Muscle layer of colon (tissue), 2 donors: ENCODE results near the gene DRAM2.
A peak's percentile ranks its signal among the peaks of the same experiment; 100 is the strongest.

ENCODE experiments used
- H3K27ac ChIP-seq: one replicate; pipeline ENCODE4 v1.7.0; 2013; ENCODE audit warnings: low read depth, mild to moderate bottlenecking, low read length, moderate library complexity
- H3K27me3 ChIP-seq, 2 donors: one replicate each; pipeline ENCODE4 v1.7.0; 2013; ENCODE audit warnings: low read length in 2 of 2, mild to moderate bottlenecking in 2 of 2; ENCODE audit not compliant: insufficient read depth in 2 of 2, control insufficient read depth in 1 of 2
- H3K36me3 ChIP-seq: one replicate; pipeline ENCODE4 v1.7.0; 2013; ENCODE audit warnings: mild to moderate bottlenecking, low read length; ENCODE audit not compliant: insufficient read depth
- H3K4me1 ChIP-seq: one replicate; pipeline ENCODE4 v1.7.0; 2013; ENCODE audit warnings: mild to moderate bottlenecking, low read length; ENCODE audit not compliant: insufficient read depth
- H3K4me3 ChIP-seq, 2 donors: one replicate each; pipeline ENCODE4 v1.7.0; 2013; ENCODE audit warnings: low read length in 2 of 2, low read depth in 1 of 2, mild to moderate bottlenecking in 1 of 2, moderate library complexity in 1 of 2
- H3K9ac ChIP-seq: one replicate; pipeline ENCODE4 v1.7.0; 2013; ENCODE audit warnings: low read length
- H3K9me3 ChIP-seq: one replicate; pipeline ENCODE4 v1.7.0; 2013; ENCODE audit warnings: mild to moderate bottlenecking, low read length
- donor health status: abdominal sarcoma.
- donor health status: Adenocarcinoma of cecum.

The DRAM2 gene

DNA sequence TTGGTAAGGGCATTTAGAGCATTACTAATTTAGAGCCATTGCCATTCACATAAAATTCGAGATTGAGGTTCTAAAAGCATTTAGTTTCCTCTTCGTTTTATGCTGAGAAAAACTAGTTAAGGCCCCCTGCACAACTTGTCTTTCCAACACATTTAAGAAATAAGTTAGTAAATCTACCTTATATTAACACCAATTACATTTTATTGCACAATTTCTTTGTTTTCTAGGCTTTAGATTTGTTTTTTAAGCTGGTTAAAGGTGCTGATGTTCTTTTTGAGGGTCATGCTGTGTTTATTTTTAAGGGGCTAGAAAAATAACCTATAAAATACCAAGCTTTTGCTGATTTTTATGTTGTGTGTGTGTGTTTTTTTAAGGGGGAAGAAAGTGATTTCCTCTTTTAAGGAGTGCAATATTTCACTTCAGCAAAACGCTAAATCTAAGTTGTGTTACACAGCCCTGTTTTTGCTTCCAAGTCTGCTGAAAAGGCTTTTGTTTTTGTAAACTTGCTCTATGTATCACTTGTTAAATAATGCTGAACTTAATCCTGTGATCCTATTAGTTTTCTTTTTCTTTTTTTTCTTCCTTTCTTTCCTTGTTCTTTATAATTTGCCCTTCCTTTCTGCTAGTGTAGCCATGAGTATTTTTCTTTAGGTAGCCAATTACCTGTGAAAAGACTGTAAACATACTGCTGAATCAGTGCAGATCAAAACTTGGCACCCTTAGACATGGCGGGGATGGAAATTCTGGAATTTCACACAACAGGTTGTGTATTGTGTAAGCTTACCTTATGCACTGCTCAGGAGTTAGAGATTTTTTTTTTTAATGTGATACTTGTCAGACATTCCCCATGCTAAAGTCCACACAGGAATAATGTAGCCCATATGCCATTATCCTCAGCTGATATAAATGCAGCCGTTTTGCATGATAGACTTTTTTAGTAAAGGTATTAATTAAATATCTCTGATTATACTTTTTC is 1.6 kb upstream of the DRAM2 start:
- H3K36me3 ChIP-seq, result no peaks in the 10 kb centered on the region
- no peak overlapping the region for H3K27ac ChIP-seq
- H3K9ac ChIP-seq, result peak overlapping the region; percentile 62

DNA sequence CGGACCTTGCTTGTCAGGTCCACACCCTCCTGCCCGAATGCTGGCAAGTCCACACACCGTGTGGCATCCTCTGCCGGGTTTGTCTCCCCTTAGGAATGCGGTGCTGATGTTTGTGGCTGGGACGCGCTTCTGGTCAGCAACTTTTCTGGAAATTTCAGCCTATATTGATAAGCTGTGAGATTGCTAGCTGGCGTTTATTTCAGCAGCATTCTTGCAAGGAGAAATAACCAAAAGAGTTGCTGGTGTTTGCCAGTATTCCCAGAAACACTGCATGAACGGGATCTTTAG is 731 bp upstream of the DRAM2 start:
- Histone ChIP-seq H3K4me3 (peak overlapping the region; percentile 78 to 95), H3K4me1 (peaks cover 15% of the 10 kb centered on the region), H3K9me3 (no peaks in the 10 kb centered on the region), H3K9ac (peak overlapping the region; percentile 62), H3K36me3 (no peaks in the 10 kb centered on the region), H3K27me3 (no peaks in the 10 kb centered on the region), H3K27ac (peak overlapping the region; percentile 93)

More for the DNA sequence above, 1.6 kb upstream of the DRAM2 start:
- Histone ChIP-seq H3K4me1 (peaks cover 15% of the 10 kb centered on the region), H3K4me3 (peak overlapping the region; percentile 78 to 95), H3K9me3 (no peaks in the 10 kb centered on the region), H3K27me3 (no peaks in the 10 kb centered on the region)

DNA sequence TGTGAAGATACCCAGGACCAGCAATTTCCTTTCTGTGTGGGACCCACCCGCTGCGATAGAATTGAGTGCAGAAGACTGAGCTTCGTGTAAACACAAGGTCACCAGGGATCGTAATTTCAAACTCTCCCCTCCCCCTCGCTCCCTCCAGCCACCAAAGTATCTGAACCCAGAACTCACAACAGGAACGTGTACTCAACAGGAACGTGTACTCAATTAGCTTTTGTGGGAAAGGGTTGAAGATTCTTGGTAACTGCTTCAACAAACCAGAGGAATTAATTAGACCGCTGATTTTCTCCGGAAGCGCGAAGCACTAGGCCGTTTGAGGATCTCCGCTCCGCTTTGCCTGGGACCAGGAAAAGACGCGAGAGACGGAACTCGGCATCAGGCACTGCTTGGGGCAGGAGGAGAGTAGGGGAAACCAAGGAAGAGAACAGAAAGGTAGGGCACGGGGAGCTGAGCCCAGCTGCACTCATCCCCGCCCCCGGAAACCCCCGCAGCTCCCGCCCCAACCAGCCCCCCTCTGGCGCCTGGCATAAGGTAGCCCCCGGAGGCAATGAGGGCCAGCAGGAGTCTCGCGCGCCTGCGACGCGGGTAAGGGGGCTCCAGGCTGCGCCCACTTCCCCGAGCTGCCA is 453 bp downstream of the DRAM2 start:
- H3K9me3 ChIP-seq, result no peaks in the 10 kb centered on the region
- H3K4me3 ChIP-seq, result peak overlapping the region; percentile 78 to 95
- peak overlapping the region; percentile 93 for H3K27ac ChIP-seq
- peaks cover 15% of the 10 kb centered on the region for H3K4me1 ChIP-seq
- H3K9ac ChIP-seq, result peak overlapping the region; percentile 62
- H3K36me3 ChIP-seq, result peaks cover 5% of the 10 kb centered on the region
- H3K27me3 ChIP-seq, result no peaks in the 10 kb centered on the region

DNA sequence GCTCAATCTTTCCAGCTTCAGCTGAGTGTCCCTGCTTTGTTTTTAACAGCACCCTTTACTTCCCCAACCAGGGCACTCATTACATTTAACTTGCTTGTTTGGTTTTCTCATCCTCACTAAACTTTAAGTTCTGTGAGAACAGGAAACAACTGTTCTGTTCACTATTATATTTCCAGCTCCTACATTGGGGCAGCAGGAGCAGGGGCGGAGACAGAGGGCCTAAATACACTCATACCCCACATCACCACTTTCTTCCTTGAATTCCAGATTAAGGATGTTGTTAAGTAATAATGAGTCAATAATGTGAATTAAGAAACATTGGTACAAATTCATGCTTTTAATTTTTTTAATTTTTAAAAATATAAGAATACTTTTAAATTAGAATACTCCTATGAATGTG is 6.0 kb downstream of the DRAM2 start:
- Histone ChIP-seq H3K27me3 (no peaks in the 10 kb centered on the region), H3K4me3 (no peak overlapping the region), H3K36me3 (peaks cover 5% of the 10 kb centered on the region), H3K27ac (no peak overlapping the region), H3K9ac (no peak overlapping the region), H3K9me3 (no peaks in the 10 kb centered on the region), H3K4me1 (no peaks in the 10 kb centered on the region)

DNA sequence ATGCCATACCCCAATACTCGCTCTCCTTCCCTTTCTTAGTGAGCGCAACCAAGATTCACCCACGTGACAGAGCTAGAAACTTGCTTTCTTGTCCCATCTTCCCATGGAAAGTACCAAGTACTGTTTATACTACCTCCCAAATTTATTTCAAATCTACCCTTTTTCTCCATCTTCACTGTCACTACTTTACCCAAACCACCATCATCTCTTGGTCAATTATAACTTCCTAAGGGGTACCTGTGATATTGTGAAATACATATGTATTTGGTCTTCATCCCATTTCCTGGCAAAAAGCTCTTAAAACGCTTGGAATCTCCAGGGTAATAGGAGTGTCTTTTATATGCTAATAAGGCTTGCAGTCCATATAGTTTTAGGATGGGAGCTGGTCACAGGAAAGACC is 8.2 kb downstream of the DRAM2 start:
- H3K36me3 ChIP-seq, result peaks cover 10% of the 10 kb centered on the region
- no peaks in the 10 kb centered on the region for H3K4me1 ChIP-seq
- H3K27me3 ChIP-seq, result no peaks in the 10 kb centered on the region

DNA sequence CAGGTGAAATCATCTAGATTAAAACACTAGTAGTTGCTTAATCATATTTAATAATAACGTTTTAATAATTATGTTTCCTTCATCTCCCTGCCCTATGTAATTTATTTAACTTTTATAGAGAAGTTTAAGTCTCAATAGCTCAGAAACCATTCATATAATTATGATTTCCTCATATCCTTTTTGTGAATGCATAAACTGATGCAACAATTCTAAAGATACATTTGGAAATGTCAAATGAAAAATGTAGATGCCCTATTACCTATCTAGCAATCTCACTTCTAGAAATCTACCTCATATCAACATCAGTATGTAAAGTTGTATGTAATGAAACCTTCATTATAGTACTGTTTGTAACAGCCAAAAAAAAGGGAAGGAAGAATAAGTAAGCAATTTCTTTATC is 10.5 kb downstream of the DRAM2 start:
- Histone ChIP-seq H3K4me3 (no peak overlapping the region), H3K27me3 (no peaks in the 10 kb centered on the region), H3K9me3 (no peaks in the 10 kb centered on the region), H3K27ac (no peak overlapping the region), H3K36me3 (peaks cover 23% of the 10 kb centered on the region), H3K4me1 (no peaks in the 10 kb centered on the region), H3K9ac (no peak overlapping the region)

More for the DNA sequence above, 8.2 kb downstream of the DRAM2 start:
- Histone ChIP-seq H3K4me3 (no peak overlapping the region), H3K9ac (no peak overlapping the region), H3K27ac (no peak overlapping the region), H3K9me3 (no peaks in the 10 kb centered on the region)

DNA sequence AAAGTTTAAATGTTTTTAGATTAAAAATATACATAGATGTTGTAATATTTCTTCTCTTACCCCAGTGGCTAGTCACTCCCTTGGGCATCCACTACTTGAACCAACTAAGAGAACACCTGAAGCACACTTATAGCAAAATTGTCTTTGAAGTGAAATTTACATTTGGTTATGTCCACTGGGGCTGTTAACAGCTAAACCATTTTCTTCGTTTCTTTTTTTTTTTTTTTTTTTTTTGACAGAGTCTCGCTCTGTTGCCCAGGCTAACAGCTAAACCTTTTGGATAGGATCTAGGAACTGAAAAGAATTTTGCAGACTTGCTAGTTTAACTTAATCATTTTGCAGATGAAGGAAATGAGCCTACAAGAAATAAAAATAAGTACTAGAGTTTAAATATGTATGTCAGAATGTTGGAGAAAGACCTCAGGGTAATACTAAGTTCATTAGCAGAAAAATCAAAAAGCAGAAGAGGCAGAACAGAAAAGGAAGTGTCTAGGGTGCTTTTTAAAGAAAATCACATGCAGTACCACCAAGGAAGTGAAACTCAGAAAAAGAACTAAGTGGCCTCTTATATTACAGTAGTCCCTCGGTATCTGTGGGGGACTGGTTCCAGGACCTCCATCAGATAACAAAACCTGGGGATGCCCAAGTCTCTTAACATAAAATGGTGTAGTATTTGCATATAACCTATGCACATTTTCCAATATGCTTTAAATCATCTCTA is 11.8 kb downstream of the DRAM2 start:
- no peaks in the 10 kb centered on the region for H3K4me1 ChIP-seq
- no peak overlapping the region for H3K4me3 ChIP-seq
- H3K27ac ChIP-seq, result no peak overlapping the region
- peaks cover 33% of the 10 kb centered on the region for H3K36me3 ChIP-seq
- no peaks in the 10 kb centered on the region for H3K27me3 ChIP-seq
- H3K9me3 ChIP-seq, result no peaks in the 10 kb centered on the region
- no peak overlapping the region for H3K9ac ChIP-seq

DNA sequence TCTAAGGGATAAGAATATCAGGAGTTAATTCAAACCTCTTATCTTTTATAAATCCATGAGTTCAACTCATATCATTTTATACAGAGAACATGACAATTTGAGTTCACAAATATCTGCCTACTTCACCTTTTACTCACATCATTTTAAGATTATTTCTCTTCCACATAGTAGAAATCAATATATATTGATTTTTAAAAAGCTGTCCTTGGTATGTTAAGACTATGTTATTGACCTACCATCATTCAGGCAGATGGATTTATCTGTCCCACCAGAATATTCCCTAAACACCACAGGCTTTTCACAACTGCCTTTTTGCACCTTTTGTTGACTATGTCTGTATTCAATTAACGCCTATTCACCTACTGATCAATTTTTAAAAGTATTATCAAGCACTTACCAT is 13.5 kb downstream of the DRAM2 start:
- no peak overlapping the region for H3K27ac ChIP-seq
- no peak overlapping the region for H3K9ac ChIP-seq
- no peaks in the 10 kb centered on the region for H3K27me3 ChIP-seq
- H3K4me3 ChIP-seq, result no peak overlapping the region
- H3K36me3 ChIP-seq, result peaks cover 33% of the 10 kb centered on the region
- no peaks in the 10 kb centered on the region for H3K9me3 ChIP-seq
- H3K4me1 ChIP-seq, result no peaks in the 10 kb centered on the region

DNA sequence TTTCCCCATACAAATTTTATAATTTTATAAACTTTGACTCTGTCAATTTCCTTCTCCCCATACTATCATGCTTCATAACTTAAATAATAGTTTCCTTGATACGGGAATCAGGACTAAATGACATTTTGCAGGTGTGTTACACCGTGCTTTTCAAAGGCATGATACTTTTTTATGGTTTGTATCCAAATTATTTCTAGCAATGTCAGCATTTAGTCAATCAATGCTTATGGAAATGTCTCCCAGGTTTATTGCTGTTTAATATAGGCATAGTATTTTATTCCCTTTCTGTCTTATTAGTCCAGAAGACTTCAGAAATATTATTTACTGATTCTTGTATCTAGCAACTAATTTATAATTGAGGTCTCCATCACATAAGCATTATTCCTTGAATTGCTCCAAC is 23.4 kb downstream of the DRAM2 start:
- Histone ChIP-seq H3K27ac (no peak overlapping the region), H3K36me3 (peaks cover 26% of the 10 kb centered on the region), H3K4me3 (no peak overlapping the region), H3K9me3 (no peaks in the 10 kb centered on the region), H3K4me1 (no peaks in the 10 kb centered on the region), H3K9ac (no peak overlapping the region), H3K27me3 (no peaks in the 10 kb centered on the region)

DNA sequence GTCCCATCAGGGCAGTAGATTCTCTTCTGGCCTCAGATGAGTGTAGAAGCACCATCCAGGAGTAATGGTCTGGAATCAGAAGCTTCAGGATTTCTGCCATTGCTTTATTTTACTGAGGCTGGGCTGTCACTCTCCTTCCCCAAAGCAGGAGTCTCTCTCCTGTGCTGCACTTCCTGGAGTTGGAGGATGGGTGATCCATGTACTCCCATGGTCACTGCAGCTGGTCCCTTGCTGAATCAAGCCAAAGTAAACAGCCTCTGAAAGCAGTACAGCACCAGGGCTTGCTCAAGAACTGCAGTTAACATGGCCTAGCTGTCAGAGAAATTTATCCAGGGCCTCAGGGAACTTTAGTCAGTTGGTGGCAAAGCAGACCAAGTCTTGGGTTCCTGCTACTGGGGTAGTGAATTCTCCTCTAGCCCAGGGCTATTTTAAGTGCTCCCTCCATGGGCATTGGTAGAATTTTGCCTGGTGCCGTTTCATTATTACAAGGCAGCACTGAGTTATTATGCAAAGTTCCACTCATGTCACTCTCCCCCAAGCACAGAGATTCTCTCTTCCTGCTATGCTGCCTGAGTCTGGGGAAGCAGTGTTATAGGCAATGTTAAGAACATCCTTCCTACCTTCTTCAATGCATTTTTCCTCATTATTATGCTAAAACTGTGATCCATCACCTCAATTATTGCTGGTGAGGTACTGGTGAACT is 29.5 kb downstream of the DRAM2 start:
- Histone ChIP-seq H3K9me3 (peaks cover 3% of the 10 kb centered on the region), H3K4me1 (no peaks in the 10 kb centered on the region), H3K4me3 (no peak overlapping the region), H3K9ac (no peak overlapping the region), H3K27ac (no peak overlapping the region), H3K27me3 (no peaks in the 10 kb centered on the region), H3K36me3 (no peaks in the 10 kb centered on the region)

DNA sequence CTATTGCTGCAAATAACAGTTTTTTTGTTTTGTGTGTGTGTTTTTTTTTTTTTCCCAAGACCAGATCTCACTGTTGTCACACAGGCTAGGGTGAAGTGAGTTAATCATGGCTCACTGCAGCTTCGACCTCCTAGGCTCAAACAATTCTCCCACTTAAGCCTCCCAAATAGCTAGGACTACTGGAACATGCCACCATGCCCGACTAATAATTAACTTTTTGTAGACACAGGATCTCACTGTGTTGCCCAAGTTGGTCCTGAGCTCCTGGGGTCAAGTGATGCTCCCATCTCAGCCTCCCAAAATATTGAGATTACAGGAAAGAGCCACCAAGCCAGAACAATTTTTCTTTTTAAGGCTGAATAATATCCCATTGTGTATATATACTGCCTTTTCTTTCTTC is 34.9 kb downstream of the DRAM2 start:
- Histone ChIP-seq H3K9me3 (peaks cover 6% of the 10 kb centered on the region), H3K27ac (no peak overlapping the region), H3K4me3 (no peak overlapping the region), H3K9ac (no peak overlapping the region), H3K4me1 (no peaks in the 10 kb centered on the region), H3K27me3 (no peaks in the 10 kb centered on the region), H3K36me3 (no peaks in the 10 kb centered on the region)
